Sigmoid colon (tissue), 4 donors: Measurements from ENCODE around the gene NSA2.

ENCODE experiments used
- CTCF ChIP-seq, 4 experiments: fragments of 450-650 bp in 3 of 4; fragments of 200-600 bp in 1 of 4; IDR thresholded peaks; one replicate each; pipeline ENCODE4 v1.5.1; 2016 to 2019; ENCODE audit warnings: antibody characterized with exemption in 4 of 4, mild to moderate bottlenecking in 3 of 4, moderate library complexity in 2 of 4
- EP300 ChIP-seq, 4 donors: sonication (generic); formaldehyde crosslinking; IDR thresholded peaks; one replicate each; pipeline ENCODE4 v1.6.1; 2017; ENCODE audit warnings: antibody characterized with exemption in 4 of 4
- POLR2A ChIP-seq, 2 donors: fragments of 450-650 bp; IDR thresholded peaks; one replicate each; pipeline ENCODE4 v1.6.1; 2016; ENCODE audit warnings: antibody characterized with exemption in 2 of 2, mild to moderate bottlenecking in 2 of 2, moderate library complexity in 2 of 2
- POLR2AphosphoS5 ChIP-seq, 4 donors: sonication (generic); formaldehyde crosslinking; IDR thresholded peaks; one replicate each; pipeline ENCODE4 v1.6.1; 2017; ENCODE audit warnings: antibody characterized with exemption in 4 of 4

DNA sequence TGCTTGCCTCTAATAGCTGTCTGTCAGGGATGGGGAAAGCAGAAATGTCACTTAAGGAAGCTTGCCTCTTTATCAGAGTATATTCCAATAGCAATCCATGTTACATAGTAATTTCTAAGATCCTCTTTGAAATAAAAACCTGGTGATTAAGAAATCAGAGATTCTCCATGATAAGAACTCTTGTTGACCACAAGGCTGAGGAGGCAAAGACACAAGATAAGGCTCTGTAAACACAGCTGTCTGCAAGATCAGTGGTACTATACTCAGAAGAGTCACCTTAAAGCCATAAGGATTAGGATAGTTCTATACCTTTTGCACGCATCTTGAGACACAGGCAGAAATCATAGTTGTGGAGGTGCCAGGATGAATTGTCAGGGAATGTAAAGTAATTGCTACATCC, 41.7 kb upstream of the NSA2 start:
- TF ChIP-seq EP300 (IDR thresholded peaks at IDR 0.05) = no peak
- no peak for TF ChIP-seq POLR2AphosphoS5 (IDR thresholded peaks at IDR 0.05)
- TF ChIP-seq CTCF (IDR thresholded peaks at IDR 0.05) = no peak
- no peak for TF ChIP-seq POLR2A (IDR thresholded peaks at IDR 0.05)
